ENCODE measurements around the gene DLGAP1. TPM values are rescaled to one million over a fixed set of nuclear protein-coding genes. Genes with fewer than 3 reads are reported as not detected.

The DLGAP1 gene
- total and polyA plus RNA-seq, 2 of the 4 experiments (the other 2 are of a cell fraction), result under 0.01 to 0.09 TPM

DNA sequence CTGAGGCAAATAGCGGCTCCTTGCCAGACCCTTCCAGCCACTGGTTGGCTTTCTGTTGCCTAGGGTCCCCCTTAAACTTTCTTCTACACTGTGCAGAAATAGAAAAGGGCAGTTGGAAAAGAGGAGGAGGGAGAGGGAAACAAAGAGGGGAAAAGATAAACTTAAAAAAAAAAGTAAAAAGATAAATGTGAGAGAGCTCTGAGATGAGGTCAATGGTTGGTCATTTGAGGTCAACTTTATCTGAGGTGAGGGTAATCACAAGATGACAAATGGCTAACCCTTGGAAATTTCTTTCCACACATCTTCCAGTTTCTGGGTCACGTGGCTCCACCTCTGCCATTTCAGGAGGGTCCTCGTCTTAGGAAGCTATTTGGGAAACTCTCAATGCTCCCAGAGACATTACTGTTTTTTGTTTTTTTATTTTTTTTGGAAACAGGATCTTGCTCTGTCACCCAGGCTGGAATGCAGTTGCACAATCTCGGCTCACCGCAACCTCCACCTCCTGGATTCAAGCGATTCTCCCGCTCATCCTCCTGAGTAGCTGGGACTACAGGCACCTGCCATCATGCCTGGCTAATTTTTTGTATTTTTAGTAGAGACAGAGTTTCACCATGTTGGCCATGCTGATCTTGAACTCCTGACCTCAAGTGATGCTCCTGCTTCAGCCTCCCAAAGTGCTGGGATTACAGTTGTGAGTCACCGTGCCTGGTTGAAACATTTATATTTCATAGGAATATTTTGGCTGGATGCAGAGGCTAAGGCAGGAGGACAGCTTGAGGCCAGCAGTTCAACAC, 805.3 kb downstream of the DLGAP1 start:
- H2AFZ ChIP-seq (replicated peaks; ENCODE audit: low read length, poor library complexity), result peak overlapping the region; percentile 86
- WGBS, 2 experiments (ENCODE audit: extremely low coverage in 2 of 2, insufficient read length in 1 of 2), result no CpG with 5 or more reads among the region's 8 CpGs
- H2BK5ac ChIP-seq (ENCODE audit: low read depth, low read length, poor library complexity, severe bottlenecking), result peak overlapping the region; percentile 90
- peak overlapping the region; percentile 97 for H2BK20ac ChIP-seq (ENCODE audit: low read depth, low read length)
- peak overlapping the region; percentile 61 to 75 for H4K8ac ChIP-seq (ENCODE audit: low read depth in 2 of 2, low read length in 2 of 2)
- H3K27ac ChIP-seq (ENCODE audit: insufficient read depth, low read length), result peak overlapping the region; percentile 91
- no peaks in the 10 kb centered on the region for H3K9me3 ChIP-seq (ENCODE audit: control insufficient read depth, insufficient read depth, low read length)
- ATAC-seq (ENCODE audit: low read depth) (peak; percentile 30), DNase-seq (peak; percentile 83)
- H3K14ac ChIP-seq (replicated peaks; ENCODE audit: low read depth, low read length), result peak overlapping the region; percentile 92
- peak overlapping the region; percentile 78 for H2AK5ac ChIP-seq (ENCODE audit: low read depth, low read length)
- no TSS peak for BruUV-seq (replicated peaks)
- peak overlapping the region; percentile 93 for H4K5ac ChIP-seq (ENCODE audit: low read depth, low read length)
- peak overlapping the region; percentile 82 for H3K9ac ChIP-seq (ENCODE audit: low read depth, low read length)
- H3K23ac ChIP-seq (ENCODE audit: low read depth, low read length), result peak overlapping the region; percentile 92
- POLR2A ChIA-PET (ENCODE audit: unreplicated experiment), result interaction anchor here (1.3 kb wide), 1 partner anchor 26 kb away, joined by 9 read pairs; no protein-coding TSS in a partner anchor
- intact Hi-C loops (cut with micrococcal nuclease), result loop anchor here (1.0 to 5.0 kb wide), 3 partner anchors 26 to 198 kb away; partner anchors contain the start of gene TGIF1
- H3K9me1 ChIP-seq (ENCODE audit: insufficient read depth, low read length), result peaks cover 14% of the 10 kb centered on the region
- TF ChIP-seq MAFK (IDR thresholded peaks at IDR 0.05; ENCODE audit: low read depth, low read length) (no peak), BHLHE40 (IDR thresholded peaks at IDR 0.05; ENCODE audit: low read depth, low read length) (no peak), RCOR1 (IDR thresholded peaks at IDR 0.05; ENCODE audit: insufficient replicate concordance, low read length) (peak; percentile 68), FOS (IDR thresholded peaks at IDR 0.05; ENCODE audit: low read depth, low read length) (0 out of 2 replicates have a peak, but pooled peaks have one; percentile 18), NFE2L2 (IDR thresholded peaks at IDR 0.05; ENCODE audit: low read depth, low read length) (0 out of 2 replicates have a peak, but pooled peaks have one; percentile 18), MXI1 (IDR thresholded peaks at IDR 0.05; ENCODE audit: borderline replicate concordance, low read depth, low read length) (no peak), CEBPB (IDR thresholded peaks at IDR 0.05; ENCODE audit: low read depth, low read length) (peak; percentile 95)
- TF ChIP-seq, protein P1, sequence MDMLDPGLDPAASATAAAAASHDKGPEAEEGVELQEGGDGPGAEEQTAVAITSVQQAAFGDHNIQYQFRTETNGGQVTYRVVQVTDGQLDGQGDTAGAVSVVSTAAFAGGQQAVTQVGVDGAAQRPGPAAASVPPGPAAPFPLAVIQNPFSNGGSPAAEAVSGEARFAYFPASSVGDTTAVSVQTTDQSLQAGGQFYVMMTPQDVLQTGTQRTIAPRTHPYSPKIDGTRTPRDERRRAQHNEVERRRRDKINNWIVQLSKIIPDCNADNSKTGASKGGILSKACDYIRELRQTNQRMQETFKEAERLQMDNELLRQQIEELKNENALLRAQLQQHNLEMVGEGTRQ (IDR thresholded peaks at IDR 0.05; ENCODE audit: low read depth, low read length), result peak; percentile 86
- H3K36me3 ChIP-seq (ENCODE audit: control insufficient read depth, insufficient read depth, low read length), result no peaks in the 10 kb centered on the region
- in situ Hi-C loops (cut with MboI; ENCODE audit: low sequenced_read_pairs), result no loop called here
- H3K18ac ChIP-seq (ENCODE audit: low read depth, low read length), result peak overlapping the region; percentile 97
- H3K4ac ChIP-seq (ENCODE audit: low read depth, low read length), result peak overlapping the region; percentile 94
- H3K56ac ChIP-seq (ENCODE audit: extremely low read depth, insufficient read depth, low read length), result peak overlapping the region; percentile 91
- dilution Hi-C loops (cut with HindIII; ENCODE audit: low sequenced_read_pairs, unreplicated experiment), result no loop called here
- CTCF ChIA-PET, result no interaction called here
- H2BK120ac ChIP-seq (ENCODE audit: low read depth, low read length), result peak overlapping the region; percentile 97
- H2AK9ac ChIP-seq (replicated peaks; ENCODE audit: low read depth, low read length, poor library complexity), result no peak overlapping the region
- H3K4me2 ChIP-seq (ENCODE audit: low read depth, low read length), result peak overlapping the region; percentile 89
- peaks cover 6 to 15% of the 10 kb centered on the region in 2 experiments; a peak in 3 of 4 replicates for H3K79me1 ChIP-seq (ENCODE audit: low read depth in 1 of 2, low read length in 2 of 2)
- no peaks in the 10 kb centered on the region for H3K27me3 ChIP-seq (ENCODE audit: control insufficient read depth, insufficient read depth, low read length)
- H4K20me1 ChIP-seq (ENCODE audit: insufficient read depth, low read length), result no peaks in the 10 kb centered on the region
- H4K91ac ChIP-seq (ENCODE audit: insufficient read depth, low read depth, low read length), result peak overlapping the region; percentile 80
- H2BK15ac ChIP-seq (ENCODE audit: low read depth, low read length), result peak overlapping the region; percentile 92
- H3K4me3 ChIP-seq (ENCODE audit: insufficient read depth, low read depth, low read length), result peak overlapping the region; percentile 19; the same call in 1 of the 2 replicates
- H3K4me1 ChIP-seq (ENCODE audit: control insufficient read depth, insufficient read depth, low read length), result peaks cover 29% of the 10 kb centered on the region
